ENCODE data around the gene PEAK1. TPM values are rescaled to one million over a fixed set of nuclear protein-coding genes. Genes with fewer than 3 reads are reported as not detected.

The PEAK1 gene
- total and polyA plus RNA-seq, 10 of the 15 experiments (the other 5 are each of a cell fraction or from before 2014, with no cell fraction given), result 0.62 to 24.2 (median 11.2) TPM

DNA sequence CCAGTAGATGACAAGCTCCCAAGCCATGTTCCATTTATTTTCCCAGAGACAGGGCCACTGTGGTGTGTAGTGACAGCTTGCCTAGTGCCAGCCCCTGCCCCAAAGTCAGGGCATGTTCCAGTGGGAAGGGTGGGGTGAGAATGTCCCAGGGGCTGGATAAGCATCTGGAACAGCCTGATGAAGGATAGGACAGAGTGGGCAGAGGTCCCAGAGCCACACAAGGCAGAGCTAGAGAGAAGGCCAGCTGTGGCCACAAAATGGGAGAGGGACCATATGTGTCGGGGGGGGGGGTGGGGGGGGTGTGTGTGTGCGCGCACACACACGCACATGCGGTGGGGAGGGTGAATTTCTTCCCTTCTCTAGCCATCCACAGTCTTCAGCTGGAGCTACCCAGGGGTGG is 322.0 kb downstream of the PEAK1 start (continued):
- no peak for TF ChIP-seq NKRF (conservative IDR thresholded peaks at IDR 0.05)
- TF ChIP-seq IKZF1 (conservative IDR thresholded peaks at IDR 0.05), result no peak

- H3K9ac ChIP-seq (ENCODE audit: control insufficient read depth, insufficient read depth, low read length), result no peak overlapping the region
- no peak overlapping the region for H3K4me3 ChIP-seq
- no peak for ATAC-seq
- H3K9me3 ChIP-seq (replicated peaks; ENCODE audit: control insufficient read depth, insufficient read depth, low read length), result no peaks in the 10 kb centered on the region
- ChIA-PET SMC1A (ENCODE audit: uncharacterized antibody, unreplicated experiment) (interaction anchor here (1.2 to 1.3 kb wide), 3 partner anchors 37 to 156 kb away, joined by 3 to 4 read pairs (median 4); no protein-coding TSS in a partner anchor), POLR2A (no interaction called here), CTCF (interaction anchor here (0.6 to 1.1 kb wide), 2 partner anchors 47 to 124 kb away, joined by 4 read pairs; no protein-coding TSS in a partner anchor), RAD21 (ENCODE audit: unreplicated experiment) (interaction anchor here (1.2 kb wide), 1 partner anchor 65 kb away, joined by 3 read pairs; no protein-coding TSS in a partner anchor)
- BruUV-seq (replicated peaks), result no TSS peak
- no peak overlapping the region for H3K27ac ChIP-seq (ENCODE audit: control insufficient read depth, insufficient read depth)
- H3K79me2 ChIP-seq (ENCODE audit: control insufficient read depth, insufficient read depth, low read length), result no peaks in the 10 kb centered on the region
- FAIRE-seq, result no peak
- DNase-seq (ENCODE audit: low read depth, low spot score), result no peak
- no peaks in the 10 kb centered on the region for H4K20me1 ChIP-seq (ENCODE audit: control insufficient read depth, insufficient read depth)
- intact Hi-C loops (cut with micrococcal nuclease; ENCODE audit: unreplicated experiment), result no loop called here
- no peaks in the 10 kb centered on the region; a peak in 1 of 4 replicates for H3K36me3 ChIP-seq (ENCODE audit: control insufficient read depth in 2 of 2, insufficient read depth in 2 of 2, low read length in 1 of 2)
- TF ChIP-seq RFX5 (IDR thresholded peaks at IDR 0.05; ENCODE audit: low read depth, low read length), result no peak
- no peak for TF ChIP-seq MEF2A (IDR thresholded peaks at IDR 0.05; ENCODE audit: insufficient read depth, low read depth, low read length)
- no peak for TF ChIP-seq ZBTB4 (CRISPR knock-in tag; IDR thresholded peaks at IDR 0.05)
- TF ChIP-seq, protein P1, sequence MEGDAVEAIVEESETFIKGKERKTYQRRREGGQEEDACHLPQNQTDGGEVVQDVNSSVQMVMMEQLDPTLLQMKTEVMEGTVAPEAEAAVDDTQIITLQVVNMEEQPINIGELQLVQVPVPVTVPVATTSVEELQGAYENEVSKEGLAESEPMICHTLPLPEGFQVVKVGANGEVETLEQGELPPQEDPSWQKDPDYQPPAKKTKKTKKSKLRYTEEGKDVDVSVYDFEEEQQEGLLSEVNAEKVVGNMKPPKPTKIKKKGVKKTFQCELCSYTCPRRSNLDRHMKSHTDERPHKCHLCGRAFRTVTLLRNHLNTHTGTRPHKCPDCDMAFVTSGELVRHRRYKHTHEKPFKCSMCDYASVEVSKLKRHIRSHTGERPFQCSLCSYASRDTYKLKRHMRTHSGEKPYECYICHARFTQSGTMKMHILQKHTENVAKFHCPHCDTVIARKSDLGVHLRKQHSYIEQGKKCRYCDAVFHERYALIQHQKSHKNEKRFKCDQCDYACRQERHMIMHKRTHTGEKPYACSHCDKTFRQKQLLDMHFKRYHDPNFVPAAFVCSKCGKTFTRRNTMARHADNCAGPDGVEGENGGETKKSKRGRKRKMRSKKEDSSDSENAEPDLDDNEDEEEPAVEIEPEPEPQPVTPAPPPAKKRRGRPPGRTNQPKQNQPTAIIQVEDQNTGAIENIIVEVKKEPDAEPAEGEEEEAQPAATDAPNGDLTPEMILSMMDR (IDR thresholded peaks at IDR 0.05 in 2 of 3, conservative IDR thresholded peaks at IDR 0.05 in 1 of 3; ENCODE audit: control insufficient read depth in 2 of 3, extremely low read depth in 1 of 3, insufficient read depth in 1 of 3, low read depth in 3 of 3, low read length in 3 of 3), result no peak
- TF ChIP-seq SPI1 (IDR thresholded peaks at IDR 0.05; ENCODE audit: borderline replicate concordance, insufficient read depth, low read depth, low read length), result no peak
- TF ChIP-seq JUNB (IDR thresholded peaks at IDR 0.05), result no peak
- TF ChIP-seq POLR2AphosphoS5 (IDR thresholded peaks at IDR 0.05; ENCODE audit: low read length), result no peak
- H3K4me1 ChIP-seq (ENCODE audit: control insufficient read depth, insufficient read depth, low read length), result no peaks in the 10 kb centered on the region
- in situ Hi-C loops (cut with MboI), result no loop called here
- WGBS (ENCODE audit: insufficient coverage, insufficient replicate concordance, low lambda C conversion rate, missing lambda C conversion rate), result 67% methylated on average over 7 of the region's 7 CpGs
- H3K27me3 ChIP-seq (replicated peaks in 1 of 2; ENCODE audit: control insufficient read depth in 2 of 2, insufficient read depth in 2 of 2, low read length in 1 of 2), result no peaks in the 10 kb centered on the region; a peak in 1 of 4 replicates
- no peak overlapping the region for H2AFZ ChIP-seq (ENCODE audit: control insufficient read depth, low read depth, low read length)
- no peak overlapping the region for H3K4me2 ChIP-seq (ENCODE audit: control insufficient read depth, insufficient read depth)
Measured at GRCh38 chr15:77097248-77097721, 322.6 kb downstream of the PEAK1 start.

All from GM12878 (cell line).